Hematopoietic multipotent progenitor cell treated with erythropoietin and hydrocortisone succinate and interleukin-3 and kit ligand, for 4 days (in vitro differentiated cells): ENCODE measurements around the gene PGGT1B.
A peak's percentile ranks its signal among the peaks of the same experiment; 100 is the strongest.
"Not testable (repeated sequence)": the region's sequence is repeated elsewhere in the genome, so short reads cannot be mapped to it uniquely, and the experiment has no call there.

Experiments used
- DNase-seq: peaks from one replicate; pipeline ENCODE4 v3.0.0-alpha.2; 2015

Gene PGGT1B

GRCh38 chr5:115257981-115258380 lies 4.7 kb downstream of the PGGT1B start:
- DNase-seq, result no peak

DNA sequence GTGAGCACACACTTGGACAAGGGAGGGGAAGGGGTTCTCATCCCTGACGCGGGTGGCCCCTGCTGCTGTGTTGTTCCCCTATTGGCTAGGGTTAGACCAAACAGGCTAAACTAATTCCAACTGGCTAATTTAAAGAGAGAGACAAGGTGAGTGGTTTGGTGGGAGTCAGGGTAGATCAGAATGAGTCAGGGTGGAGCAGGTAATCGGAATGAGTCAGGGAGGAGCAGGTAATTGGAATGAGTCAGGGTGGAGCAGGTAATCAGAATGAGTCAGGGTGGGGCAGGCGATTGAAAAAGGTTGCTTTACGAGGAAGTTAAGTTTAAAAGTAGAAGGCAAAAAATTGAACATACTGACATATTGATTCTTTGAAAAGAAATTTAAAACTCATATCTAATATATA lies 13.3 kb downstream of the PGGT1B start:
- DNase-seq, result not testable (repeated sequence)

GRCh38 chr5:115246361-115246991 lies 16.2 kb downstream of the PGGT1B start:
- DNase-seq, result peak; percentile 79

DNA sequence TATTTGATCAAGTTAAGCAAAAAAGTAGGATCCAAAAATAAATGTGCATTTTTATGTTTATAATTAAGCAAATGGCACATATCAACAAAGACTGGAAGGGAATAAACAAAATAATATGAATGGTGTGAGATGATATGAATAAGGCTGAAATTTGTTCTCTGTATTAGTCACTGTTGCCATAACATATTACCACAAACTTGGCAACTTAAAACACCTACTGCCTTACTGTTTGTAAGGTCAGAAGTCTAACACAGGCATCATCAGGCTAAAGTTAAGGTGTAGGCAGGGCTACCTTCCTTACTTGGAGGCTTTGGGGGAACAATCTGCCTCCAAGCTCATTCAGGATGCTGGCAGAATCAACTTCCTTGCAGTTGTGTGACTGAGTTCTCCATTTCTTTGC lies 19.3 kb downstream of the PGGT1B start:
- no peak for DNase-seq

GRCh38 chr5:115241881-115242642 lies 20.6 kb downstream of the PGGT1B start:
- DNase-seq, result no peak

- DNase-seq, result no peak
Measured at GRCh38 chr5:115237066-115237465, 25.6 kb downstream of the PGGT1B start.

DNA sequence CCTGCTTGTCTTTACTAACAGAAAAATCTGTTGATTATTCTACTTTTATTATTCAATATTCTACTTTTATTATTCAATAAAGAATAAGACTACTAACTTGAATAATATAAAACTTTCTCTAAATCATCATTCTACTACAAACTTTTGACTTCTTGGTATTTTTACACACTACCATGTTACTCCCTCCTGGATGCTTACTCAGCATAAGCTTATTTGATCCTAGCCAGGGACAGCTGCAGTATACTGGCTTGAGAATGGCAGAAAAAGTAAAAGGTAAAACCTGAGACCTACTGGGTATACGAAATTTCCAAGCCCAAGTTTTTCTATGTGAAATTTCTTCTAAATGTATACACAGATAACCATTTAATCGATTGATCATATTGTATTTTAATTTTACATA lies 26.1 kb downstream of the PGGT1B start:
- no peak for DNase-seq

DNA sequence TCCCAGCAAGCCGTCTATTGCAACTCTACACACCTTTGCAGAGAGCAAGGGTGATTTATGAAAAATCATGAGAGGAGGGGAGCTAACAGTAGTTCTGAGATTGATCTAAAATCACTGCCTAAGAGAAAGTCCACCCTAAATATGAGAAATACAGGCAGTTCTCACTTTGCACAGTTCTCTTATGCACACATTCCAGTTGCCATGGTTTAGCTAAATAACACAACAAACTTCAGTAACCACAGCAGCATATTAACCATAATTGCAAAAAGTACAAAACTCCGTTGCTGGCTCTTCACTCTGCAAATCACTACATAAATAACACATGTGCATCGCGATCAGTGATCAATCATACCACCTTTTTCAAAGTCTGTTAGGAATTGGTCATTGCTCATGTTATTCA lies 31.1 kb downstream of the PGGT1B start:
- no peak for DNase-seq

DNA sequence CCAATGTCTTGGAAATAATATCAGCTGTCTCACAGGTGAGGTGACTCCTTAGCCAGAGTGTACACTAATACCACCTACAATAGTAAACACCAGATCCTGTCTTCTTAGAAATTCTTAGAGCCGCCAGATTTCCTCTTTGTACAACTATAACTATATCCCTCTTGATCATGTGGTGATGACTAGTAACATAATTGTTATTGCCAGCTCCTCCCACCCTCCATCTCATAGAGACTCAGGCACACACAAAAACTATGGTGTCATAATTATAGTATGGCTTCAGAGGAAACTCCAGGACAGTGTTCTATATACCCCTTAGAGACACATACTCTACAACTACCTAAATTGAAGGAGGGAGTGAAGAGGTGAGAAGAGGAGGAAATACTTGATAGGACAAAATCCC lies 33.1 kb downstream of the PGGT1B start:
- DNase-seq, result no peak

DNA sequence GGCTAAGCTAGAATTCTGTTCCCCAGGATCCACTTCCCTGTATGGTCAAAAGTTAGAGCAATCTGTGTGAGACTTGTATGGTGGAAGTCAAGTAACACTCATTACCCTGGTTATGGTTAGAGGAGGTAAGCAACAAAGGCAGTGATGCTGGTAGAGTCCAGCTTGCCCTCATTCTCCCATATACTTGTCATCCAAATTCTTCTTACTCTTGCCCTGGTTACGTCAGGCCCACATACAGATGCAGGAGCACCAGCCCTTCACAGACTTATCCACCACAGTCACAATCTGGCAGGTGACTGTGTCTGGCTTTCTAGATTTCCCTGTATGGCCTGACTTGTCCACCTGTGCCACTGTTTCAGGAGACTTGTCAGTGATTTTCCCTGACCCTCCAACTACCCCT lies 35.4 kb downstream of the PGGT1B start:
- no peak for DNase-seq

DNA sequence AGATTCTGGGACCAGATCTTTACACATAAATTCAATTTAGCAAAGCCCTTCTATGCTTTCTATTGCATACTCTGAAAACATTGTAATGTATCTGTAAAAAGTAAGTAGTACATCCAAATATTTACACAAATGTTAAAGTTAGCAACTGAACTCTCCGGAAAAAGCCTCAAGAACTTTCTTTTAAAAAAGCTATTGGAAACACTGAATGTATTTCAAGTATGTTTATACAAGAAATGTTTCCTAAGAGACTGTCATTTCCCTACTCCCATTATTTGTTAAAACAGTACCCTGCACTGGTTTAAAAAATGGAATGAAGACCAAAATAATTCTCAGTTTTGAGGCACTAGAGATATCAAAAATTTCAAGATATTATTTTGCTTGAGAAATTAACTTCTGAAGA lies 48.1 kb downstream of the PGGT1B start:
- no peak for DNase-seq

GRCh38 chr5:115209279-115209678 lies 53.4 kb downstream of the PGGT1B start:
- peak; percentile 90 for DNase-seq

- no peak for DNase-seq
Measured at GRCh38 chr5:115202952-115203351, 59.7 kb downstream of the PGGT1B start.

- no peak for DNase-seq
Measured at GRCh38 chr5:115196161-115196560, 66.5 kb downstream of the PGGT1B start.

- no peak for DNase-seq
Measured at GRCh38 chr5:115194676-115195075, 68.0 kb downstream of the PGGT1B start.

DNA sequence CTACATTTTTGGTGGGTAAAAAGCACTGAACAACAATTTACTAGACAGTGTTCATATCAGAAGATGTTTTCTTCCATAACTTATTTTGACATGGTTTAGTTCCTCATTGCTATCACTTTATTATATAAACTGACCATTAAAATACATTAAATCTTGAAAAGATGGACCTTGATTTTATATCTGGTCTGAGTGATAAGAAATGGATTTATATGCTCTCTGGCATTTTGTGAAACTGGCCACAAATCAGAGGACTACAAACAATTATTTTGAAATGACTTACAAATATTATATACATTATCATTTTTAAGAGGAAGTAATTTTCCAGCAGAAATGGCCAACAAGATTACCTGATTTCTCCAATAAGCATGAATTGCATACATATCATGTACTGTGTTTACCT lies 69.4 kb downstream of the PGGT1B start:
- DNase-seq, result no peak

DNA sequence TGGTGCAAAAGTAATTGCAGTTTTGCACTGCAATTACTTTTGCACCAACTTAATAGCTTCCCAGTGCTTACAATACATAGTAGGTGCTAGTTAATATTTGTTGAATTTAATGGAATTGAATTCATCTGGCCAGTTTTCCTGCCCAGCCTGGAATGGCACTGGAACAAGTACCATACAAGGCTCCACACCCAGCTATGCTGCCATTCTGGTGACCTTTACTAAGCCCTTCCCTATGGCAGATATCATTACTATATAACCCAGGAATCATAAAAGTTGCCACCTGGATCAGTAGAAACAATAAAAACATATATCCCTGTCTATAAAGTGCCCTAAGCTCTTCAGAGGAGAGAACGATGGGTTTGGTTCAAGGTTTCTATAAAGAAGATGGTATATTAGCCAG lies 70.6 kb downstream of the PGGT1B start:
- DNase-seq, result no peak

GRCh38 chr5:115191474-115192031 lies 71.1 kb downstream of the PGGT1B start:
- DNase-seq, result no peak

GRCh38 chr5:115190388-115190787 lies 72.3 kb downstream of the PGGT1B start:
- DNase-seq, result no peak

GRCh38 chr5:115189866-115190265 lies 72.8 kb downstream of the PGGT1B start:
- no peak for DNase-seq

- no peak for DNase-seq
Measured at GRCh38 chr5:115186794-115187193, 75.9 kb downstream of the PGGT1B start.

DNA sequence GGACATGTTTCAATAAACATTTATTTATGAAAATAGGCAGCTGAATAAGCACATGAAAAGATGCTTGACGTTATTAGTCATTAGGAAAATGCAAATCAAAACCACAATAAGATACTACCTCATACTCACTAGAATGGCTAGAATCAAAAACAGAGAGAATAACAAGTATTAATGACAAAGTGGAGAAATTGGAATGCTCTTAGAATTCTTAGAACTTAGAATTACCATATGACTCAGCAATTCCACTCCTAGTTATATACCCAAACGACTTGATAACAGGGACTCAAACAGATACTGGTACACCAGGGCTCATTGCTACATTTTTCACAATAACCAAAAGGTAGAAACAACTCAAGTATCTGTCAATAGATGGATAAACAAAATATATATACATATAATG lies 77.9 kb downstream of the PGGT1B start:
- DNase-seq, result no peak

GRCh38 chr5:115181757-115182156 lies 80.9 kb downstream of the PGGT1B start:
- peak; percentile 20 for DNase-seq

GRCh38 chr5:115180165-115180709 lies 82.4 kb downstream of the PGGT1B start:
- DNase-seq, result peak; percentile 59
